Colonic mucosa (tissue), 4 donors: Measurements from ENCODE around the gene TEN1. TPM values are rescaled to one million over a fixed set of nuclear protein-coding genes. Genes with fewer than 3 reads are reported as not detected.

ENCODE experiments used
- DNase-seq: peaks from one replicate; pipeline ENCODE4 v3.0.0-alpha.2; 2020
- H3K27ac ChIP-seq: fragments of 200-600 bp; one replicate; pipeline ENCODE4 v1.8.0; 2021
- H3K27me3 ChIP-seq: fragments of 200-600 bp; one replicate; pipeline ENCODE4 v1.8.0; 2021
- H3K36me3 ChIP-seq: fragments of 200-600 bp; one replicate; pipeline ENCODE4 v1.8.0; 2021
- H3K4me1 ChIP-seq: fragments of 200-600 bp; one replicate; pipeline ENCODE4 v1.8.0; 2021; ENCODE audit warnings: mild to moderate bottlenecking
- H3K4me3 ChIP-seq: fragments of 200-600 bp; one replicate; pipeline ENCODE4 v1.8.0; 2021
- H3K9ac ChIP-seq, 2 donors: one replicate each; pipeline ENCODE4 v1.7.0; 2013; ENCODE audit warnings: control low read depth in 2 of 2, low read depth in 2 of 2, low read length in 2 of 2
- H3K9me3 ChIP-seq: fragments of 200-600 bp; one replicate; pipeline ENCODE4 v1.8.0; 2021
- CTCF ChIP-seq: fragments of 200-600 bp; IDR thresholded peaks from one replicate; pipeline ENCODE4 v1.8.0; 2022; ENCODE audit warnings: antibody characterized with exemption, mild to moderate bottlenecking
- intact Hi-C: fragments of 100-400 bp; cut with DNase I; formaldehyde crosslinking; loops from one replicate; pipeline ENCODE4 v1.14.1; 2022
- total RNA-seq, 2 donors: library from RNA; stranded (reverse); fragmentation: NEBNext Ultra II Directional in 1 of 2; extraction: Animal tissue kit (Norgen Biotek cat#: 25700) in 1 of 2; gene quantifications; one replicate each; pipeline ENCODE4 v1.2.1, GENCODE V29; 2021
- donor health status: healthy.
- donor health status: DM: no; HTN: no; CAD: no.
- donor health status: DM: no; HTN: no; CAD: no.

Gene TEN1
- total RNA-seq, 2 donors from 2014 or later = 15.9 to 18.6 TPM

GRCh38 chr17:75980188-75981018 is 1.4 kb downstream of the TEN1 start:
- H3K4me1 ChIP-seq = peaks cover 16% of the 10 kb centered on the region
- intact Hi-C loops = no loop called here
- no peaks in the 10 kb centered on the region for H3K9me3 ChIP-seq
- TF ChIP-seq CTCF = no peak
- peak overlapping the region; percentile 99 to 100 for H3K9ac ChIP-seq
- peak overlapping the region; percentile 94 for H3K27ac ChIP-seq
- H3K27me3 ChIP-seq = no peaks in the 10 kb centered on the region
- DNase-seq = no peak
- H3K36me3 ChIP-seq = no peaks in the 10 kb centered on the region
- H3K4me3 ChIP-seq = peak overlapping the region; percentile 84

GRCh38 chr17:75981019-75981615 is 2.1 kb downstream of the TEN1 start:
- no peak for DNase-seq
- H3K4me1 ChIP-seq = peaks cover 11% of the 10 kb centered on the region

GRCh38 chr17:75983501-75984181 is 4.6 kb downstream of the TEN1 start:
- Histone ChIP-seq H3K27me3 (no peaks in the 10 kb centered on the region), H3K4me3 (no peak overlapping the region), H3K9me3 (no peaks in the 10 kb centered on the region), H3K27ac (no peak overlapping the region), H3K4me1 (peaks cover 4% of the 10 kb centered on the region), H3K9ac (no peak overlapping the region), H3K36me3 (no peaks in the 10 kb centered on the region)
- DNase-seq = no peak
- intact Hi-C loops = no loop called here
- no peak for TF ChIP-seq CTCF

More at GRCh38 chr17:75981019-75981615, 2.1 kb downstream of the TEN1 start:
- no peaks in the 10 kb centered on the region for H3K9me3 ChIP-seq
- TF ChIP-seq CTCF = no peak
- intact Hi-C loops = no loop called here
- H3K27ac ChIP-seq = no peak overlapping the region
- no peak overlapping the region for H3K9ac ChIP-seq
- H3K4me3 ChIP-seq = no peak overlapping the region
- no peaks in the 10 kb centered on the region for H3K36me3 ChIP-seq
- no peaks in the 10 kb centered on the region for H3K27me3 ChIP-seq

- no peaks in the 10 kb centered on the region for H3K36me3 ChIP-seq
- no peaks in the 10 kb centered on the region for H3K9me3 ChIP-seq
- intact Hi-C loops = no loop called here
- no peak overlapping the region for H3K27ac ChIP-seq
- H3K4me1 ChIP-seq = peaks cover 4% of the 10 kb centered on the region
- no peak overlapping the region for H3K4me3 ChIP-seq
- no peak overlapping the region for H3K9ac ChIP-seq
- no peak for TF ChIP-seq CTCF
- H3K27me3 ChIP-seq = no peaks in the 10 kb centered on the region
- no peak for DNase-seq
Measured at GRCh38 chr17:75985986-75986385, 6.9 kb downstream of the TEN1 start.

- Histone ChIP-seq H3K36me3 (no peaks in the 10 kb centered on the region), H3K9ac (no peak overlapping the region), H3K27ac (no peak overlapping the region), H3K27me3 (no peaks in the 10 kb centered on the region), H3K9me3 (no peaks in the 10 kb centered on the region), H3K4me3 (no peak overlapping the region), H3K4me1 (peaks cover 4% of the 10 kb centered on the region)
- TF ChIP-seq CTCF = no peak
- DNase-seq = no peak
- intact Hi-C loops = no loop called here
Measured at GRCh38 chr17:75987041-75987440, 8.0 kb downstream of the TEN1 start.
